Natural killer cell (primary cell): Measurements from ENCODE around the gene SNAPC1. TPM values are rescaled to one million over a fixed set of nuclear protein-coding genes. Genes with fewer than 3 reads are reported as not detected.

Experiments used
- ATAC-seq, 3 donors: fragments of 150-1000 bp in 2 of 3; fragments of 200-7000 bp in 1 of 3; cut with Tn5 transposase; 1 replicate in 1 of 3; 2 replicates in 2 of 3; pipeline ENCODE4 v1.10.0; 2021; ENCODE audit warnings: mild to moderate bottlenecking in 2 of 3, moderate library complexity in 2 of 3
- DNase-seq, 2 donors: peaks; one replicate each; pipeline versions ENCODE4 v3.0.0 to v3.0.0-alpha.2; 2013 to 2021; ENCODE audit warnings: mixed read lengths in 1 of 2
- H3K27ac ChIP-seq: one replicate; pipeline ENCODE4 v1.5.1; 2013; ENCODE audit warnings: mild to moderate bottlenecking, low read length
- H3K27me3 ChIP-seq: one replicate; pipeline ENCODE4 v1.6.1; 2013; ENCODE audit warnings: low read length; ENCODE audit not compliant: control insufficient read depth, insufficient read depth
- H3K36me3 ChIP-seq: one replicate; pipeline ENCODE4 v1.6.1; 2013; ENCODE audit warnings: low read length; ENCODE audit not compliant: control insufficient read depth, insufficient read depth
- H3K4me1 ChIP-seq: one replicate; pipeline ENCODE4 v1.6.1; 2013; ENCODE audit warnings: low read length; ENCODE audit not compliant: control insufficient read depth, insufficient read depth
- H3K4me3 ChIP-seq: one replicate; pipeline ENCODE4 v1.5.1; 2013; ENCODE audit warnings: low read length
- H3K9me3 ChIP-seq: one replicate; pipeline ENCODE4 v1.6.1; 2013; ENCODE audit warnings: low read length; ENCODE audit not compliant: control insufficient read depth, insufficient read depth
- H3K27ac Mint-ChIP-seq, 2 donors: one replicate each; pipeline ENCODE4 v1.8.0; 2022; ENCODE audit warnings: mild to moderate bottlenecking in 2 of 2, mixed read lengths in 2 of 2, moderate library complexity in 1 of 2
- H3K27me3 Mint-ChIP-seq, 2 donors: one replicate each; pipeline ENCODE4 v1.8.0; 2022; ENCODE audit warnings: low read depth in 2 of 2, mixed read lengths in 2 of 2
- H3K36me3 Mint-ChIP-seq: one replicate; pipeline ENCODE4 v1.8.0; 2022; ENCODE audit warnings: mixed read lengths
- H3K4me1 Mint-ChIP-seq, 2 donors: one replicate each; pipeline ENCODE4 v1.8.0; 2022; ENCODE audit warnings: mixed read lengths in 2 of 2
- H3K4me3 Mint-ChIP-seq: one replicate; pipeline ENCODE4 v1.8.0; 2022; ENCODE audit warnings: mild to moderate bottlenecking, moderate library complexity, mixed read lengths
- H3K9me3 Mint-ChIP-seq, 2 donors: one replicate each; pipeline ENCODE4 v1.8.0; 2022; ENCODE audit warnings: mixed read lengths in 2 of 2
- CTCF ChIP-seq: fragments of 200-600 bp; IDR thresholded peaks from one replicate; pipeline ENCODE4 v1.8.0; 2022; ENCODE audit warnings: antibody characterized with exemption
- WGBS: methylation state at CpG from one replicate; pipeline ENCODE4 v1.1.7; 2013; ENCODE audit warnings: missing lambda C conversion rate; ENCODE audit not compliant: insufficient coverage; 5-methylcytosine and 5-hydroxymethylcytosine counted together
- intact Hi-C: fragments of 100-400 bp; cut with micrococcal nuclease; formaldehyde crosslinking; loops from one replicate; pipeline ENCODE4 v1.14.2; 2022
- total RNA-seq, 4 donors: library from RNA; stranded (reverse); fragments of 120-200 nt in 1 of 4; gene quantifications; one replicate each; pipeline versions ENCODE4 v1.2.3 to v1.2.4, GENCODE V29; 2013 to 2022

SNAPC1 gene
- total RNA-seq, 3 donors from 2014 or later (not counting 1 experiment from before 2014, with no cell fraction given) = 2.2 to 2.4 (median 2.2) TPM

DNA sequence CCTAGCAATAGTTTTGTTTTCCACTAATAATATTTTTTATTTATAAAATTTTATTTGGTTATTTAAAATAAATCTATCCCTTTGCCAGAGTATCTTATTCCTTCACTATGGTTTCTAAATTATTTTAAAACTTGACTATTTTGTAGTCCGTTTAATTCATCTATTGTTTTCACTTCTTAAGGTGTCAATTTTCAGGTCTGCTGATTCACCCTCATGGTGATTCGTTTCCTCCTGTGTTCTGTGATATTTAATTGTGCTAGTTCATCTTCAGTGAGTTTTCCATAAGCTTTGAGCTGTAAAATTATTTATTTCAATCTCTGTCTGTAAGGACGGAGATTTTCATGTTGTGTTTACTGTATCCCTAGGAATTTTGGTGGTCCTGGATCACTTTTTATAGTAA, 70.6 kb downstream of the SNAPC1 start:
- ATAC-seq (no peak), DNase-seq (no peak)
- Mint-ChIP-seq H3K4me3 (no peak overlapping the region), H3K27me3 (peaks cover 22 to 36% of the 10 kb centered on the region in 2 donors), H3K9me3 (no peaks in the 10 kb centered on the region), H3K36me3 (no peaks in the 10 kb centered on the region), H3K4me1 (no peaks in the 10 kb centered on the region), H3K27ac (no peak overlapping the region)
- 100% methylated on average over 2 of the region's 3 CpGs for WGBS
- Histone ChIP-seq H3K27me3 (no peaks in the 10 kb centered on the region), H3K36me3 (no peaks in the 10 kb centered on the region), H3K4me3 (no peak overlapping the region), H3K9me3 (no peaks in the 10 kb centered on the region), H3K4me1 (no peaks in the 10 kb centered on the region), H3K27ac (no peak overlapping the region)
- intact Hi-C loops = loop anchor here (10.0 kb wide), 1 partner anchor 98 kb away; no protein-coding TSS in a partner anchor
- TF ChIP-seq CTCF = no peak

DNA sequence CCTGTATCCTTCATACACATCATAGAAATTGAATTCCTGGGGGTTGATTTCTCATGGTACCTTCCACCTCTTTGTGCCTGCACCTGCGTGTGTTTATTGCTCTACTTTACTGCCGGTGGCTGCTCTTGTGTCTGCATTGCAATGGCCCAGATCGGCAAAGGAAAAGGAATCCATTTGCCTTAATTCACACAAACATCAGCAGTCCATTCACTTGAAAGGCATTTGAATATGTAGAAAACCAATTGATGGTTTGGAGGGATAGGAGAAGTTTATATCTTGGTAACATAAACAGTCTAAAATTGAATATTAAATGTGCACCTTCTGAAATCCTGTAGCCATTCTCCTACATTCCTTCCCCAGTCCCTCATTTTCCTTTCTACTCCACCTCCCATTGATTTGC, 74.0 kb downstream of the SNAPC1 start:
- no peaks in the 10 kb centered on the region for H3K36me3 Mint-ChIP-seq
- intact Hi-C loops = loop anchor here (10.0 kb wide), 1 partner anchor 101 kb away; no protein-coding TSS in a partner anchor
- no peaks in the 10 kb centered on the region for H3K4me1 Mint-ChIP-seq
- Histone ChIP-seq H3K36me3 (no peaks in the 10 kb centered on the region), H3K9me3 (no peaks in the 10 kb centered on the region), H3K4me1 (no peaks in the 10 kb centered on the region), H3K4me3 (no peak overlapping the region), H3K27ac (no peak overlapping the region), H3K27me3 (no peaks in the 10 kb centered on the region)
- H3K9me3 Mint-ChIP-seq = no peaks in the 10 kb centered on the region
- ATAC-seq = no peak
- H3K27ac Mint-ChIP-seq = no peak overlapping the region
- H3K4me3 Mint-ChIP-seq = no peak overlapping the region
- 95% methylated on average over 2 of the region's 3 CpGs for WGBS
- TF ChIP-seq CTCF = no peak
- H3K27me3 Mint-ChIP-seq = peaks cover 28 to 46% of the 10 kb centered on the region in 2 donors
- no peak for DNase-seq

- Mint-ChIP-seq H3K27ac (no peak overlapping the region), H3K4me3 (no peak overlapping the region), H3K9me3 (no peaks in the 10 kb centered on the region), H3K36me3 (no peaks in the 10 kb centered on the region), H3K27me3 (peaks cover 22 to 39% of the 10 kb centered on the region in 2 donors), H3K4me1 (no peaks in the 10 kb centered on the region)
- no peak for TF ChIP-seq CTCF
- Histone ChIP-seq H3K4me3 (no peak overlapping the region), H3K36me3 (no peaks in the 10 kb centered on the region), H3K4me1 (no peaks in the 10 kb centered on the region), H3K27me3 (no peaks in the 10 kb centered on the region), H3K27ac (no peak overlapping the region), H3K9me3 (no peaks in the 10 kb centered on the region)
- intact Hi-C loops = loop anchor here (1.0 to 10.0 kb wide), 3 partner anchors 102 to 568 kb away; no protein-coding TSS in a partner anchor
- no peak for ATAC-seq
- DNase-seq = no peak
- WGBS = no CpG with 5 or more reads among the region's 1 CpG
Measured at GRCh38 chr14:61836807-61837206, 74.6 kb downstream of the SNAPC1 start.
